Loucy (cell line): Measurements from ENCODE around the gene RIPK4.

Experiments used
- CTCF ChIP-seq: fragments of 200-600 bp; sonication (generic); conservative IDR thresholded peaks from 2 replicates; pipeline ENCODE4 v1.5.1; 2014; ENCODE audit warnings: mild to moderate bottlenecking, antibody characterized with exemption, low read length
- EZH2phosphoT487 ChIP-seq: fragments of 200-600 bp; IDR thresholded peaks from 2 replicates; pipeline ENCODE4 v1.6.1; 2018; ENCODE audit warnings: antibody characterized with exemption, mild to moderate bottlenecking, moderate library complexity, borderline replicate concordance

DNA sequence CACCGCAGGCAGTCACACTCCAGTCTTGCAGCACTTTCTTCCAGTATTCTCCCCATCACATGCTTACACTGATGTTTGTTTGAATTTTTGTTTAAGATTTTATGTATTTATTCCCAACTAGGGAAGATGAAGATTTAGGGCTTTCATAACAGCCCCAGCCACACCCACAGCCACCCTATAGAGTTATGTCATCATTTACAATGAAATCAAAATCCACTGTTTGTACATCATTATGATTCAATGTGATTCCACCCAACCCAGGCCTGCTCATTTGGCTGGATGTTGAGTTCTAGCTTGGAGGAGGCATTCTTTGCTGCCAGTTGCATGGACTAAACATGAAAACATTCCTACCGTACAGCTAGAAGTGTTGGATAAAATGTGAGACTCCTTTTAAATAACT is 35.8 kb downstream of the RIPK4 start:
- TF ChIP-seq CTCF = no peak
- no peak for TF ChIP-seq EZH2phosphoT487
